GM19467 (cell line): ENCODE measurements around the gene EXOC6B.

ENCODE experiments used
- ATAC-seq: cut with Tn5 transposase; IDR thresholded peaks from one replicate; pipeline ENCODE4 v1.9.1; 2021; ENCODE audit warnings: mild to moderate bottlenecking, moderate library complexity; ENCODE audit not compliant: unreplicated experiment

EXOC6B gene

DNA sequence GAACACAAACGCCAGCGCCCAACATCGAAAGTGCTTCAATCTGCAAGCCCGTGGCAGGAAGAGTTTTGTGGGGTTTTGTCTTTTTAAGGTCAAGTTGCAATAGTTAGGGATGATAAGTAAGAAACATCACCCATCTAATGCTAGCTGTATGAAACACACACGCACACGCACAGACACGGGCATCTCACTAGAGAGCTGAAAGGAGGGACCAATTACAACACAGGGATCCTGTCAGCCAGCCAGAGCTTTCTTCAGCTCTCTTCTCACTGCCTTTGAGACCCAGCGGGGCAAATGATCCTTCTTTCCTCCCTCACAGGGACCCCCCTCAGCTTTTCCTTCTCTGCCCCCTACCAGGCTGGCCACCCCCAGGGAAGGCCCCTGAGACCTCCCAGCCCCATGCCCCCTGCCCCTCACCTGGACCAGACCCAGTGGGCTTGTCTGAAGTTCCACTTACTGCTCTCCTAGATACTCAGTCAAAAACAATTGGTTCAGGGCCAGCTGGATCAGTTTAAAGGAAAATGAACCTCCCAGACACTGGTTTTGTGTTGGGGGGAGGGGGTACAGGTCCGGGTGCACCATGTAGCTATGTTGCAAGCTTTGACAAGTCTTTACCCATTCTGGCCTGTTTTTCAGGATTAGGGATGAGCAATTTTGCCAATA, 696.0 kb downstream of the EXOC6B start:
- no peak for ATAC-seq

- no peak for ATAC-seq
These were observed 697.0 kb downstream of the EXOC6B start for GRCh38 chr2:72128843-72129227.

- no peak for ATAC-seq
These were observed 697.6 kb downstream of the EXOC6B start for GRCh38 chr2:72128059-72128842.

DNA sequence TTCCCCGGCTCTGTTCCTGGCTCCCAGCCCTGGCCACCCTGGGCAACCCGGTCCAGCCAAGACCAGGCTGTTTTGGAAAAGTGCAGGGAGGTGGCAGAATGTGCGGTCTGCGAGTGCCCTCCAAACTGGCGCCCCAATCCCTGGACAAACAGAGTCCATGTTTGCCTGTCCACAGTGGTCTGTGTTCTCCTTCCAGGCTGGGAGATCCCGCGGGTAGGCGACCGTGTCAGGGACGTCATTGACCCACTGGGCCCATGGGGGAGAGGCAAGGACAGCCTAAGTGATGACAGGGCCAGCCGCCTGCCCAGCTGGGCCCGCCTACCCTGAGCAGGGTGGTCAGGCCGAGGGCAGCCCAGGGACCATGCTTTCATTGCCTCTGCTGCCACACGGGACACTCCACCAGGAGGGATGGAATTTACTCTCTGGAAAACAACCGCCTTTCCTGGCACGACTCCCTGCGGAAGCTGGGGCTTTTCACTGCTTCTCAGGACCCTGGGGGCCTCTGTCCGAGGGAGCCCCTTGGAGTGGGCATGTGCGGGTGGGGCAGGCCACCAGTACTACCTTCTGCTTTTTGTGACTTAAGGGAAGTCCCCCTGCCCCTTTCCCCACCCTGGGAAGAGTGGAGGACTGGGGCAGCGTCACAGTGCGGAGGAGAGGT, 698.3 kb downstream of the EXOC6B start:
- no peak for ATAC-seq

DNA sequence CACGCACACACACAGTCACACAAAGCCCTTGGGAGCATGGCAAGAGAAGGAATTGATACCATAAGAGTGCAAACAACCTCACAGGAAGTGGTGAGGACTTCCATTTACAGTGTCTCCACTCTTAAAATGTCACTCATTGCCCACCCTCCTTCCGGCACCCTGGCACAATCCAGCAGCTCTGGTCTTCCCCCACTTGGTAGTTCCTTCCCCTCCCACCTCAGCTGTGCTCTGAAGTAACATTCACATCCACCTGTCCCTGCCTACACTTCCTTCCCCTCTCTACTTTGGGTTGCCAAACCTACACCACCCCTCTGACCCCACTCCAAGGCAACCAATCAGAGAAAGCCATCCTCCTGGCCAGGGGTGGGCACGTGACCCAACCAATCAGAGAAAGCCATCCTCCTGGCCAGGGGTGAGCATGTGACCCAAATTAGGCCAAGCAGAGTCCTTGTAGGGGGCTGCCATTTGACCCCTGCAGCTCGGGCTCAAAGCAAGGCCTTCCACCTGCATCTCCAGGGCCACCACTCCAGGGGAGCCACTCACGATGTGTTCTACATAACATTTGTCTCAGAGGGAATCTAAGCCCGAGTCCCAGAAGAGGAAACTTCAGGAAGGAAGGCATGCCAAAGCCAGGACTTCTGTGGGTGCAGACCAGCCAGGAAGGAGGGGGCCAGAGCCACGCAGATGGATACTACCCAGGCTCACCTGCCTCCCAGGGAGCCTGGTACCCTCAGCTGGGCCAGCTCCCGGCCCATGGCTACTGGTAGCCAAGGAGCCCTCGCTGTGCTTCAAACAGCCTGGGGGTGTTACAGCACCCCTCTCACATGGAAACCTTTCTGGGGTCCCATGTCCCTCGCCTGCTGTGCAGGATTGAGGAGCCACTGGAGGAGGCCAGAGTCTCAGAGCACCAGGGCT, 699.4 kb downstream of the EXOC6B start:
- no peak for ATAC-seq
